ENCODE measurements around the gene AMN1.

DNA sequence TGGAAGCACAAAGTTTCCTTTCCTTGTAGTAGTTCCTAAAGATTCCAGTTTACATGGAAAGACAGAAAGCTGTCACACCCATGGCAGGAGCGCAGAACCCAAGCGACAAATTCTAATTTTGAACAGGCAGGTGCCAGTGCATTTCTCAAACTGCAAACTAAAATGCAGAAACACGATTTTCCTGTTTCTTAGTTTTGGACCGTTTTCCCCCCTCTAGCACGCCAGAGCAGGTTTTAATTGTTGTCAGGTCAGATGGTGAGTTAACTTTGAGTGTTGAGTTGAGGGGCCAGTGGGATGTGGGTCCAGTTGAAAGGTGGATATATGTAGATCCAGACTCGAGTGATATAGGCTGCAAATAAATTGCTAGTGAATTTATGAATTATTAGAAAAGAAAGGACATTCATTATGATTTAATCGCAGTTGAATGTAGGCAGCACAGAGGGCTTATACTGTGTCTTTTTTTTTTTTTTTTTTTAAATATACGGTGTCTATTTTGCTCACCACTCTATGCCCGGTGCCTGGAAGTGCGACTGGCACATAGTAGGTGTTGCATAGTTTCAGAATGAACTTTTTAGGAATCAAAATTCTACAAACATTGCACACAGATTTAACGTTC is 70.2 kb downstream of the AMN1 start:
- no peak for TF ChIP-seq POLR2A (IDR thresholded peaks at IDR 0.05)
- TF ChIP-seq, protein P1, sequence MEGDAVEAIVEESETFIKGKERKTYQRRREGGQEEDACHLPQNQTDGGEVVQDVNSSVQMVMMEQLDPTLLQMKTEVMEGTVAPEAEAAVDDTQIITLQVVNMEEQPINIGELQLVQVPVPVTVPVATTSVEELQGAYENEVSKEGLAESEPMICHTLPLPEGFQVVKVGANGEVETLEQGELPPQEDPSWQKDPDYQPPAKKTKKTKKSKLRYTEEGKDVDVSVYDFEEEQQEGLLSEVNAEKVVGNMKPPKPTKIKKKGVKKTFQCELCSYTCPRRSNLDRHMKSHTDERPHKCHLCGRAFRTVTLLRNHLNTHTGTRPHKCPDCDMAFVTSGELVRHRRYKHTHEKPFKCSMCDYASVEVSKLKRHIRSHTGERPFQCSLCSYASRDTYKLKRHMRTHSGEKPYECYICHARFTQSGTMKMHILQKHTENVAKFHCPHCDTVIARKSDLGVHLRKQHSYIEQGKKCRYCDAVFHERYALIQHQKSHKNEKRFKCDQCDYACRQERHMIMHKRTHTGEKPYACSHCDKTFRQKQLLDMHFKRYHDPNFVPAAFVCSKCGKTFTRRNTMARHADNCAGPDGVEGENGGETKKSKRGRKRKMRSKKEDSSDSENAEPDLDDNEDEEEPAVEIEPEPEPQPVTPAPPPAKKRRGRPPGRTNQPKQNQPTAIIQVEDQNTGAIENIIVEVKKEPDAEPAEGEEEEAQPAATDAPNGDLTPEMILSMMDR (IDR thresholded peaks at IDR 0.05), result no peak
